ENCODE data around the gene FSTL3. TPM values are rescaled to one million over a fixed set of nuclear protein-coding genes. Genes with fewer than 3 reads are reported as not detected.

Gene FSTL3
- total RNA-seq, 2 donors from 2014 or later = 4.5 to 10.1 TPM

GRCh38 chr19:656751-657559, 19.2 kb upstream of the FSTL3 start:
- no peaks in the 10 kb centered on the region for H3K9me3 ChIP-seq
- peaks cover 28% of the 10 kb centered on the region for H3K4me1 ChIP-seq
- TF ChIP-seq, protein P1, sequence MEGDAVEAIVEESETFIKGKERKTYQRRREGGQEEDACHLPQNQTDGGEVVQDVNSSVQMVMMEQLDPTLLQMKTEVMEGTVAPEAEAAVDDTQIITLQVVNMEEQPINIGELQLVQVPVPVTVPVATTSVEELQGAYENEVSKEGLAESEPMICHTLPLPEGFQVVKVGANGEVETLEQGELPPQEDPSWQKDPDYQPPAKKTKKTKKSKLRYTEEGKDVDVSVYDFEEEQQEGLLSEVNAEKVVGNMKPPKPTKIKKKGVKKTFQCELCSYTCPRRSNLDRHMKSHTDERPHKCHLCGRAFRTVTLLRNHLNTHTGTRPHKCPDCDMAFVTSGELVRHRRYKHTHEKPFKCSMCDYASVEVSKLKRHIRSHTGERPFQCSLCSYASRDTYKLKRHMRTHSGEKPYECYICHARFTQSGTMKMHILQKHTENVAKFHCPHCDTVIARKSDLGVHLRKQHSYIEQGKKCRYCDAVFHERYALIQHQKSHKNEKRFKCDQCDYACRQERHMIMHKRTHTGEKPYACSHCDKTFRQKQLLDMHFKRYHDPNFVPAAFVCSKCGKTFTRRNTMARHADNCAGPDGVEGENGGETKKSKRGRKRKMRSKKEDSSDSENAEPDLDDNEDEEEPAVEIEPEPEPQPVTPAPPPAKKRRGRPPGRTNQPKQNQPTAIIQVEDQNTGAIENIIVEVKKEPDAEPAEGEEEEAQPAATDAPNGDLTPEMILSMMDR (IDR thresholded peaks at IDR 0.05) = no peak
- H3K27ac ChIP-seq = no peak overlapping the region
- DNase-seq = no peak
- H3K27me3 ChIP-seq = no peaks in the 10 kb centered on the region
- no peak overlapping the region for H3K9ac ChIP-seq (ENCODE audit: low read depth in 2 of 2, low read length in 2 of 2)
- no peak overlapping the region for H3K4me3 ChIP-seq
- peaks cover 10% of the 10 kb centered on the region for H3K36me3 ChIP-seq
- intact Hi-C loops (cut with DNase I) = no loop called here

- DNase-seq = no peak
- H3K36me3 ChIP-seq = peaks cover 10% of the 10 kb centered on the region
- H3K27ac ChIP-seq = no peak overlapping the region
- H3K9me3 ChIP-seq = no peaks in the 10 kb centered on the region
- TF ChIP-seq, protein P1 (IDR thresholded peaks at IDR 0.05) = no peak
- no peak overlapping the region for H3K4me3 ChIP-seq
- no peaks in the 10 kb centered on the region for H3K27me3 ChIP-seq
- H3K9ac ChIP-seq (ENCODE audit: low read depth in 2 of 2, low read length in 2 of 2) = peak overlapping the region in 1 of 2 donors; percentile 50
- peaks cover 28% of the 10 kb centered on the region for H3K4me1 ChIP-seq
- intact Hi-C loops (cut with DNase I) = no loop called here
These were observed 18.6 kb upstream of the FSTL3 start for GRCh38 chr19:657611-658010.

DNA sequence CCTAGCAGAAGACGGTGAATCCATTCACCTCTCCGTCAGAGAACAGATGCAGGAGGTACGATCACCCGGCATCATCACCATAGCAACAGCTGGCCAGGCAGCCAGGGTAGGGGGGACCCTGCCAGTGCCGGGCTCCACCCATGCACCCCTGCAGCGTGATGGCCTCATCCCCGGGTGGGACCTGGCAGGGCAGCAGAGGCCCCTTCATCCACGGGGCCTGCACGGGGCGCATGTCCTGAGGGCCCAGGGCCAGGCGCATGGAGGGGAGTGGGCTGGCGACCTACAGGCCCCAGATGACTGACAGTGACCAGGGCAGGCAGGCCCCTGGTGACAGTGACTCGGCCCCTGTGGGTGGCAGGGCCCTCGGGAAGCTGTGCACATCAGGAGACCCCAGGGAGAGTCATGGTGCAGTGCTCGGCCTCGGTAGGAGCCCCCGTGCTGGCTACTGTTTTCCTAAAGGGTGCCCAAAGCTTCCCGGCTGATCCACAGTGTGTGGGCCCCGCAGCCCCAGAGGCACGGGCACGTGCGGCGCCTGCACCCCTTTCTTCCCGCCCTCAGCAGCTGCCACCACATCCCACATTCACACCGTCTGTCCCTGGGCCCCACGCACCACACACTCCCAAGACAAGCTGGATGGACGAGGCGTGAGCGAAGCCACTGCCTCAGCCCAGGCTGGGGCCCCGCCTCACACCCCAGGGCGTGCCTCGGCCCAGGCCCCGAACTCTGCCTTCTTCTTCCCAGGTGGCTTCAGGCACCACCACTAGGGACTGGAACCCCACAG, 17.9 kb upstream of the FSTL3 start:
- H3K9ac ChIP-seq (ENCODE audit: low read depth in 2 of 2, low read length in 2 of 2) = peak overlapping the region in 1 of 2 donors; percentile 35
- peaks cover 28% of the 10 kb centered on the region for H3K4me1 ChIP-seq
- no peaks in the 10 kb centered on the region for H3K27me3 ChIP-seq
- TF ChIP-seq, protein P1 (IDR thresholded peaks at IDR 0.05) = no peak
- no peak overlapping the region for H3K27ac ChIP-seq
- H3K36me3 ChIP-seq = peaks cover 9% of the 10 kb centered on the region
- intact Hi-C loops (cut with DNase I) = no loop called here
- no peak overlapping the region for H3K4me3 ChIP-seq
- H3K9me3 ChIP-seq = no peaks in the 10 kb centered on the region
- DNase-seq = no peak

DNA sequence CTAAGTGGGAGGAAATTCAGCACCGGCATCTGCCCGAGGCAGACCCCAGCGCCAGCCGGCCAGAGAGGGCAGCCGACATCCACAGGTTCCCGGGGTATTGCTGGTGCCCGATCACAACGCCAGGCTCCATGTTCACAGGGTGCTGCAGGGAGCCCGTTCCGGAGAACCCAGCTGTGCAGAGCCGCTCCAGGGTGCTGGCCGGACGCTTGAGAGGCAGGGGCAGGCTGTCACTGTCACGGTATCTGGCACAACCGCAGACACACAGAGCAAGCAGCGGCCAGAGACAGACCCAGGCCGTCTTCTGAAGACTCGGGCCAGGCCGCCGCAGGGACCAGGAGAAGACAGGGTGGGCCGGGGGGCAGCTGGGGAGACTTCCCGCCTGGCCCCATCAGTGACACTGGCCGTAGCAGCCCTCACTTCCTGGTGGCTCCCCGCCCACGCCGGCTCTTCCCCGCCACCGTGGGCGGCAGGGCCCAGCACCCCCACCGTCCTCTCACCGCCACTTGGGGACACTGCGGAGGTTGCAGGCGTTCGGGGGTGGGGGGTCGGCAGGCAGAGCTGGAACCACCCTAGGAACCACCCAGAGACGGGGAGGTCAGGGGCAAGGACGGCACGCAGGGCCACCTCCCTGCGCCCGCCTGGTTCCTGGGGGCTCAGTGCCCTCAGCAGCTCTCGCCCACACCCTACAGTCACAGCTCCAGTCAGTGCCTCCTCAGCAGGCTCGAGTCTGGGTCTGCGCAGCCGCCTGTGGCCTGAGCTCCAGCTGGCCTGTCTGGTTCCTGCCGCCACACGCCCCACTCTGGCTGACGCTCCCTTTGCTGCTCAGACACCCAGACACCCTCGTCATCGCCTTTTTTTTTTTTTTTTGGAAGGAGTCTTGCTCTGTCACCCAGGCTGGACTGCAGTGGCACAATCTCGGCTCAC, 17.0 kb upstream of the FSTL3 start:
- TF ChIP-seq, protein P1 (IDR thresholded peaks at IDR 0.05) = no peak
- Histone ChIP-seq H3K36me3 (peaks cover 6% of the 10 kb centered on the region), H3K4me1 (peaks cover 28% of the 10 kb centered on the region), H3K27ac (no peak overlapping the region), H3K27me3 (no peaks in the 10 kb centered on the region), H3K9me3 (no peaks in the 10 kb centered on the region), H3K9ac (ENCODE audit: low read depth in 2 of 2, low read length in 2 of 2) (peak overlapping the region in 1 of 2 donors; percentile 35), H3K4me3 (peak overlapping the region; percentile 100)
- intact Hi-C loops (cut with DNase I) = no loop called here
- DNase-seq = no peak
